Fibroblast of gingiva (primary cell): Measurements from ENCODE around the gene CRX.
A peak's percentile ranks its signal among the peaks of the same experiment; 100 is the strongest.
"Not testable (repeated sequence)": the region's sequence is repeated elsewhere in the genome, so short reads cannot be mapped to it uniquely, and the experiment has no call there.

Experiments used
- DNase-seq: peaks from one replicate; pipeline ENCODE4 v3.0.0-alpha.2; 2011; ENCODE audit warnings: low read depth

The CRX gene

GRCh38 chr19:47821460-47822020, at the start of gene CRX:
Gene CRX (plus strand): TSS chr19:47821937. CDS start chr19:47834444, 12,507 bp downstream.
- DNase-seq: no peak

- DNase-seq: no peak
Measured at GRCh38 chr19:47776568-47776967, 45.2 kb upstream of the CRX start.

- not testable (repeated sequence) for DNase-seq
Measured at GRCh38 chr19:47777245-47778048, 44.3 kb upstream of the CRX start.

- DNase-seq: peak; percentile 67
Measured at GRCh38 chr19:47778049-47778953, 43.4 kb upstream of the CRX start, which contains the start of gene SELENOW. Gene SELENOW (plus strand): TSS chr19:47778703. CDS start chr19:47778786, 83 bp downstream.

GRCh38 chr19:47778954-47779351, 42.8 kb upstream of the CRX start:
- DNase-seq: peak; percentile 18

GRCh38 chr19:47779524-47780214, 42.1 kb upstream of the CRX start:
- no peak for DNase-seq

GRCh38 chr19:47780215-47780551, 41.6 kb upstream of the CRX start:
- no peak for DNase-seq

- no peak for DNase-seq
Measured at GRCh38 chr19:47781590-47782262, 40.0 kb upstream of the CRX start.

- DNase-seq: no peak
Measured at GRCh38 chr19:47786566-47786965, 35.2 kb upstream of the CRX start.

GRCh38 chr19:47787307-47787706, 34.4 kb upstream of the CRX start:
- not testable (repeated sequence) for DNase-seq

GRCh38 chr19:47789811-47790210, 31.9 kb upstream of the CRX start:
- not testable (repeated sequence) for DNase-seq

- DNase-seq: peak; percentile 54
Measured at GRCh38 chr19:47790398-47790814, 31.3 kb upstream of the CRX start.

- no peak for DNase-seq
Measured at GRCh38 chr19:47792616-47793015, 29.1 kb upstream of the CRX start.

GRCh38 chr19:47794526-47794925, 27.2 kb upstream of the CRX start:
- no peak for DNase-seq

GRCh38 chr19:47796785-47797184, 25.0 kb upstream of the CRX start:
- no peak for DNase-seq

- no peak for DNase-seq
Measured at GRCh38 chr19:47797996-47798903, 23.5 kb upstream of the CRX start.

GRCh38 chr19:47798904-47799266, 22.9 kb upstream of the CRX start:
- no peak for DNase-seq

- no peak for DNase-seq
Measured at GRCh38 chr19:47801270-47801669, 20.5 kb upstream of the CRX start.

- no peak for DNase-seq
Measured at GRCh38 chr19:47802521-47803043, 19.2 kb upstream of the CRX start.

- DNase-seq: not testable (repeated sequence)
Measured at GRCh38 chr19:47803148-47803547, 18.6 kb upstream of the CRX start.
